ENCODE measurements around the gene CCDC144A.

DNA sequence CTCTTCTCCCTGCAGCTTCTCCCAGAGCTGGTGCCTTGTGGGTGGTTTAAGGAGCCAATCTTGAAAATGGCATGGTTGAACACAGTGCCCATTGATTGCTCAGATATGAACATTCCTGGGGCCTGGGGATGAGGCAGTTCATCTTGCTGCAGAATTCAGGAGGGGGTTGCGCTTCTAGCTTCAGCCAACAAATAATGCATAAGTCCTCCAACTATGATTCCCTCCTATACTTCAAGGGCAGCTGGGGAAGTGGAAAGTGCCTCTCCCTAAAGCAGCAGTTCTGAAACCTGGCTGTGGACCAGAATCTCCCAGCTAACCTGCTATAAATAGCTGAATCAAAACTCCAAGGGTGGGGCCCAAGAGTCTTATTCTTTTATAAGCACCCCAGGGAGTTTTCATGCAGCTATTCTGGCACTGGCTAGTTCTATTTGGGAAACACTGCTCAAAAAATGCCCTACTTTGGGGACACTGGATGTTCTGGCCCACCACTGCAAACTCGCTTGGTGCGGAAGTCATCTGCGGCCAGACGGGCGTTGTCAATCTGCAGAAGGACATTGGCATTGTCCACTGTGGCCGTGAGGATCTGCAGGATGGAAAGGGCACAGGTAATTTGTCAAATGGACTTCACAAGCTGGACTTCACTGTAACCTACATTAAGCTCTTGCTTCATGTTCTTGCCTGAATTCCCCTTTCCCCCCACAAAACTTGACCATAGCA lies 130.3 kb downstream of the CCDC144A start:
- TF ChIP-seq POLR2AphosphoS5 (IDR thresholded peaks at IDR 0.05; ENCODE audit: borderline replicate concordance, low read depth, low read length) (no peak), EZH2 (IDR thresholded peaks at IDR 0.05) (no peak)

Data from SK-N-MC (cell line).